ENCODE data around the gene C19orf85.

The C19orf85 gene

DNA sequence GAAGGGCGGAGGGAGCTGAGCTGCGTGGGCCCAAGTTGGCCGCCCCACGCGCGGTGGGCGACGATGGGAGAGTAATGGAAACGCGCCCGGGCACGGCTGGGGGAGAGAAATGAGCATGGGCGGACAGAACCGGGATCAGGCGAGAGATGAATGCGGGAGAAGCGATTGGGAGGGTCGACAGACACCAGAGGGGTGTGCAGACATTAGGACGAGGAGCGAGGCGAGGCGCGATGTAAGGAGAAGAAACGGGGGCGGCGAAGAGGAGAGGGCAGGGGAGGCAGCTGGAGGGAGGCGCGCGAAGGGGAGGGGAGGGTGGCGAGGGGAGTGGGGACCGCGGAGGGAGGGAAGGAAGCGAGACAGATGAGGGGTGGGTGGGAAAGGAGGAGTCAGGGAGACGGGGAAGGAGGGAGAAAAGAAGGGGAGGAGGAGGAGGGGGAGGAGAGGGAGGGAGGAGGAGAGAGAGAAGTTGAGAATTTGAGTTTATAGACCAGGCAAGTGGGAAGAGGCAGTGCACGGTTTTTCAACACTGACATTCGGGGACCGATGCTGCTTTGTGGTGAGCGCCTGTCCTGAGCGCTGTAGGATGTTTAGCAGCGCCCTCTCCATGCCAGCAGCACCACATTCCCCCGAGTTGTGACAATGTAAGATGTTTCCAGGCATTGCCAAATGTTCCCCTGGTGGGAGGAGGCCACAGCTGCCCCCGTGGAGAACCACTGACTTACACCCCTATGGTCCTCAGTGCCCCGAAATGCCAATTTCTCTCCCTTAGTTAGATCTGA lies 21.3 kb downstream of the C19orf85 start, which contains the start of gene SHISA7:
TSS of gene SHISA7 (minus strand) at position 256 of the 779 bp plus-strand sequence. CDS start 437 bp downstream, outside the sequence.
- H3K4me3 ChIP-seq (replicated peaks; ENCODE audit: low read depth, low read length): no peak within 1 kb of the TSS
- DNase-seq (ENCODE audit: extremely low read depth, low read depth): no peak
- TF ChIP-seq, protein P1, sequence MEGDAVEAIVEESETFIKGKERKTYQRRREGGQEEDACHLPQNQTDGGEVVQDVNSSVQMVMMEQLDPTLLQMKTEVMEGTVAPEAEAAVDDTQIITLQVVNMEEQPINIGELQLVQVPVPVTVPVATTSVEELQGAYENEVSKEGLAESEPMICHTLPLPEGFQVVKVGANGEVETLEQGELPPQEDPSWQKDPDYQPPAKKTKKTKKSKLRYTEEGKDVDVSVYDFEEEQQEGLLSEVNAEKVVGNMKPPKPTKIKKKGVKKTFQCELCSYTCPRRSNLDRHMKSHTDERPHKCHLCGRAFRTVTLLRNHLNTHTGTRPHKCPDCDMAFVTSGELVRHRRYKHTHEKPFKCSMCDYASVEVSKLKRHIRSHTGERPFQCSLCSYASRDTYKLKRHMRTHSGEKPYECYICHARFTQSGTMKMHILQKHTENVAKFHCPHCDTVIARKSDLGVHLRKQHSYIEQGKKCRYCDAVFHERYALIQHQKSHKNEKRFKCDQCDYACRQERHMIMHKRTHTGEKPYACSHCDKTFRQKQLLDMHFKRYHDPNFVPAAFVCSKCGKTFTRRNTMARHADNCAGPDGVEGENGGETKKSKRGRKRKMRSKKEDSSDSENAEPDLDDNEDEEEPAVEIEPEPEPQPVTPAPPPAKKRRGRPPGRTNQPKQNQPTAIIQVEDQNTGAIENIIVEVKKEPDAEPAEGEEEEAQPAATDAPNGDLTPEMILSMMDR (IDR thresholded peaks at IDR 0.05; ENCODE audit: low read depth, low read length, missing control alignments): no peak

DNA sequence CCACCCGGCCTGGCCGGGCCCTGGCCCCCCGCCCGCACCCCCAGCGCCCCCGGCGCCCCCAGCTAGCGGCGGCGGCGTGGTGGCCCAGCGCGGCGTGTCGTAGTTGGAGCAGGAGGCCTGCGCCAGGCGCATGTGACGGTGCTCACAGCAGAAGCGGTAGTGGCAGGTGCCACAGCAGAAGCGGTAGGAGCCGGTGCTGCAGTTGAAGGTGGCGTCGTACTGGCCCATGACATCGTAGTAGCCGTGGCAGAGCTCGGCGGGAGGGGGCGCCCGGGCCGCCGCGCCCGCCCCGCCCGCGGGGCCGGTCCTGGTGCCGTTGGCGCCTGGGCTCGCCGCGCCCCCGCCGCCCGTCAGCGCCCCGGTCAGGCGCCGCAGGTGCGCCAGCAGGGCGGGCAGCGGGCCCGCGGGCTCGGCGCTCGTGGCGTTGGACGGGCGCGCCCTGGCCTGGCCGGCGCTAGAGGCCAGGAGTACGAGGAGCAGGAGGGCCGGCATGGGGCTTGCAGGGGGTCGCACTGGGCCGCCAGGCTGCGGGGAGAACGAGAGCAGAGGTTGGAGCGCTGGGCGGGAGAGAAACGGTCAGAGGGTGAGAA lies 22.1 kb downstream of the C19orf85 start:
- no peak overlapping the region for H3K4me3 ChIP-seq (replicated peaks; ENCODE audit: low read depth, low read length)
- DNase-seq (ENCODE audit: extremely low read depth, low read depth): no peak
- TF ChIP-seq, protein P1 (IDR thresholded peaks at IDR 0.05; ENCODE audit: low read depth, low read length, missing control alignments): no peak

DNA sequence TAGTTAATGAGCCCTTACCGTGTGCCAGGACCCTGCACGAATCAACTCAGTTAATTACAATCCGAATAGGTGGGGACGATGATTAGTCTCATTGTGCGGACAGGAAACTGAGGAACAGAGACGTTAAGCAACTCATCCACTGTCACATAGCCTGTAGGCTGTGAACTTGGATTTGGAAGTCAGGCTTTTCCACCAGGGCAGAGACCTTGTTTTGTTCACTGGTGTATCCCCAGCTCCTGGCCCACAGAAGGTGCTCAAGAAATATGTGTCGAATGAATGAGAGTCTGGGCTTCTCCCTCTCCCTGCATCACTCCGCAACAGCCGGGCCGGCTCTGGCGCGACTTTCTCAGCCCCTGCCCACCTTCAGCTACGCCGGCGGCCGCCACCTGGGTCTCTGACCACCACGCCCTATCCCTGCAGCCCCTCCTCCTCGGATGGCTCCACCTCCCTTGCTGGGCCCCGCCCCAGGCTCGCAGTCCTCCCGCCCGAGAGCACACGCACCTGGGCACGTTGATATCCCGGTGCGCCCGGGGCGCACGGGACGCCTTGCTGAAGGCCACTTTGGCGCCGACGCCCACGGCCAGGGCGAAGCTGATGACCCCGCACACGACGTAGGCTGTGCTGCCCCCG lies 22.7 kb downstream of the C19orf85 start:
- DNase-seq (ENCODE audit: extremely low read depth, low read depth): no peak
- TF ChIP-seq, protein P1 (IDR thresholded peaks at IDR 0.05; ENCODE audit: low read depth, low read length, missing control alignments): no peak
- no peak overlapping the region for H3K4me3 ChIP-seq (replicated peaks; ENCODE audit: low read depth, low read length)

DNA sequence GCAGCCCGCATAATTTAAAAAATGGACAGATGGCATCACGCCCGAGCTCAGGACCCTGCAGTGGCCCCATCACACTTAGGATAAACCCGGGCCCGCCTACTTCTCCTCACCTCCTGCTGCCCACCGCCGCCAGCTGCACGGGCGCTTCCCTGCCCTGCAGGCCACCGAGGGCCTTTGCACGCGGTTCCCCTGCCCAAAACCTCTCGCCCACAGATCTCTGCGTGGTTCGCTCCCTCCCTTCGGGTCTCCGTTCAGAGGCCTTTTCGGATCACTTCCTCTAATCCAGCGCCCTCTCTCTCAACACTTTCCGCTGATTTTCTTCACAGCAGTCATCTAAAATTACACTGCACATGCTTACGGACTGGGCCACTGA lies 23.2 kb downstream of the C19orf85 start:
- TF ChIP-seq, protein P1 (IDR thresholded peaks at IDR 0.05; ENCODE audit: low read depth, low read length, missing control alignments): no peak
- DNase-seq (ENCODE audit: extremely low read depth, low read depth): no peak
- no peak overlapping the region for H3K4me3 ChIP-seq (replicated peaks; ENCODE audit: low read depth, low read length)

DNA sequence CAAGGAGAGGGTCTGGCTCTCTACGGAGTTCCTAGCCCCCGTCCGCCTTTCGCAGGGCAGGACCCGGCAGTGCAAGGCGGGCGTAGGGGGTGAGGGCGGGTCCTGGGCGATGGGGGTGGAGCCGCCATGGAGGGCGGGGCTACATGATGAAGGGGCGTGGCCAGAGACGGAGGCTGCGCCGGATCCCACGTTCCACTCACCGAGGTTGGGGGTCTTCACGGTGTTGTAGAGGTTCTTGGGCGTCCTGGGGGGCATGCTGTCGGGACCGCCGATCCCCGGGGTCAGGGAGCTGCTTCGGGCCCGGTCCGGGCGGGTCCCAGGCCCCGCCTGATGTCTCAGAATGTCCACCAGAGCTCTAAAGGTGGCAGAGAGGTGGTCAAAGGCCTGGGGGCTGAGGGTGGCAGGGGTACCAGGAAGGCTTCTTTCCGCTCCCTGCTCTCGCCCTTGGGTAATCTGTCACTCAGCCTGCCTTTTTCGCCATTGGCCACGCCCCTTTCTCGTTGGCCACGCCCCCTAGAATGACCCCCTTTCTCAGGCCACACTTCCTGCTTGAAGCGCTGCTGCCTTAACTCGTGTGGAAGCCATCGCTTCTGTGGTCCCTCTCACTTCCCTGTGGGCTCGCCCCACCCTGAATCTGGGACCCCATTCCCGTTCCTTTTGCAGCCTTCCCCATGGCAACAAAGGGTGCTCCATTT lies 24.0 kb downstream of the C19orf85 start:
- TF ChIP-seq, protein P1 (IDR thresholded peaks at IDR 0.05; ENCODE audit: low read depth, low read length, missing control alignments): no peak
- DNase-seq (ENCODE audit: extremely low read depth, low read depth): no peak
- H3K4me3 ChIP-seq (replicated peaks; ENCODE audit: low read depth, low read length): no peak overlapping the region

DNA sequence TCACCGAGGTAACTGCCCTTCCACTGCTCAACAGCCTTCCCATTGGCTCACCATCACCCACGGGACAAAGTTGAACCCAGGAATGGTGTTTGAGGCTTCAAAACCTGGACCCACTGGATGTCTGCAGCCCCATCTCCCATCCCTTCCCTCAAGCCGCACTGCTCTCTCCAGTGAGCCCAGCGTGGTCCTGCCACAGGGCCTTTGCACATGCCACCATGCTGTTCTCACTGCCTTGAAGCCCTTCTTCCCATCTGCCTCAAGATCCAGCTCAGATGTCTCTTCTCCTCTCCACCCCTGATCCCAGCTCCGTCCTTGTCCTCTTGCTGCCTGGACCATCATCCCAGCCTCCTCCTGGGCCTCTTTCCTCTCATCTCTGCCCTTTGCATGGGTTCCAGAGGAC lies 25.5 kb downstream of the C19orf85 start:
- no peak for DNase-seq (ENCODE audit: extremely low read depth, low read depth)
- TF ChIP-seq, protein P1 (IDR thresholded peaks at IDR 0.05; ENCODE audit: low read depth, low read length, missing control alignments): no peak
- H3K4me3 ChIP-seq (replicated peaks; ENCODE audit: low read depth, low read length): no peak overlapping the region
